Measurements from ENCODE around the gene PRKCH.

DNA sequence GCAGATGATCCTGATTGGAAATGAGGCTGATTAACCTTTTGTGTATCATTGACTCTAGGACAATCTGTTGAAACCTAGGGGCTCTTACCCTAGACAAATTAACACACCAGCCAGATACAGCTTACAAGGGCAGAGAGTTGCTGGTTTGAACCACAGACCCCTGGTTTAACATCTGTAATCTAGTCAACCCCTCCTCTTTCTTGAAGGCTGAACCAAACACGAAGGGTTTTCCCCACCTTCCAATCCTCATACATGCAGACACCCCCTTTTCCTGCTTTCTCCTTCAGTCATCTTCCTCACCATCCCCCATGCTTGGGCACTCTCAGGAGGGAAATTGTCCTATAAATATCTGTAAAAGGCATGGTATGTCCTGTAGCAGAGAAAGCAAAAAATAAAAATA lies 247.9 kb downstream of the PRKCH start:
- TF ChIP-seq, protein P1, sequence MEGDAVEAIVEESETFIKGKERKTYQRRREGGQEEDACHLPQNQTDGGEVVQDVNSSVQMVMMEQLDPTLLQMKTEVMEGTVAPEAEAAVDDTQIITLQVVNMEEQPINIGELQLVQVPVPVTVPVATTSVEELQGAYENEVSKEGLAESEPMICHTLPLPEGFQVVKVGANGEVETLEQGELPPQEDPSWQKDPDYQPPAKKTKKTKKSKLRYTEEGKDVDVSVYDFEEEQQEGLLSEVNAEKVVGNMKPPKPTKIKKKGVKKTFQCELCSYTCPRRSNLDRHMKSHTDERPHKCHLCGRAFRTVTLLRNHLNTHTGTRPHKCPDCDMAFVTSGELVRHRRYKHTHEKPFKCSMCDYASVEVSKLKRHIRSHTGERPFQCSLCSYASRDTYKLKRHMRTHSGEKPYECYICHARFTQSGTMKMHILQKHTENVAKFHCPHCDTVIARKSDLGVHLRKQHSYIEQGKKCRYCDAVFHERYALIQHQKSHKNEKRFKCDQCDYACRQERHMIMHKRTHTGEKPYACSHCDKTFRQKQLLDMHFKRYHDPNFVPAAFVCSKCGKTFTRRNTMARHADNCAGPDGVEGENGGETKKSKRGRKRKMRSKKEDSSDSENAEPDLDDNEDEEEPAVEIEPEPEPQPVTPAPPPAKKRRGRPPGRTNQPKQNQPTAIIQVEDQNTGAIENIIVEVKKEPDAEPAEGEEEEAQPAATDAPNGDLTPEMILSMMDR (IDR thresholded peaks at IDR 0.05), result no peak
- no peak for TF ChIP-seq POLR2A (IDR thresholded peaks at IDR 0.05)
